ENCODE measurements around the gene ERCC6.

DNA sequence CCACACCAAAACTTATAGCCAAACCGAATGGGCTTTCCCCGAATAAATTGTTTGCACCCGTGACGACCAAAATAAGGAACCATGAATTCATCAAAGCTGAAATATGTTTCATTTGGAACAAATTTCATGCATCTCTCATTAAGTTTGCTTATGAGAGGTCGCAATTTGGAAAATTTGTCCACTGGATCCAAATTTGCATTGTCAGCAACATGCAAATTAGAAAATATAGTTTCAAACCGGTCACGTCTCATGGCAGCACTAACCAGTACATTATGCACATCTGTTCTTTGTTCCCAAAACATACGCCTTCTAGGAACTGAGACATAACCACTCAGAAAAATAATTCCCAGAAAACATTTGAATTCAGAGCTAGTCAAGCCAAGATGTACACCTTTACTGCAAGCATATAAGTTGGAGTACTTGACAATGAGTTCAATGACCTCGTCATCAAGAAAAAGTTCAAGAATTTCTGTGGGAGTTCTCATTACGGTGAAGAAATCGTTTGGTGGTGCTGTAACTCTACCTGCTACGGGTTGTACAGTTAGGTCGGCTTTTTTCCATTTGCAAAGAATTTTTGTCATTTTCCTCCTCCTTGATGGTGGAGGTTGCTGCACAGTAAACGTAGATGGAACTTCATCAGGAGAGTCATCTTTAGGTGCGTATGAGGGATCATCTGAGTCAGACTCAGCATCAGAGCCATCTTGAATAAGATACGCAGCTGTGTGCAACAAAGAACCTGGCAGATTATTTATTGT is 22.5 kb downstream of the ERCC6 start:
- no peak for TF ChIP-seq EZH2phosphoT487 (IDR thresholded peaks at IDR 0.05; ENCODE audit: borderline replicate concordance)
- TF ChIP-seq, protein P1, sequence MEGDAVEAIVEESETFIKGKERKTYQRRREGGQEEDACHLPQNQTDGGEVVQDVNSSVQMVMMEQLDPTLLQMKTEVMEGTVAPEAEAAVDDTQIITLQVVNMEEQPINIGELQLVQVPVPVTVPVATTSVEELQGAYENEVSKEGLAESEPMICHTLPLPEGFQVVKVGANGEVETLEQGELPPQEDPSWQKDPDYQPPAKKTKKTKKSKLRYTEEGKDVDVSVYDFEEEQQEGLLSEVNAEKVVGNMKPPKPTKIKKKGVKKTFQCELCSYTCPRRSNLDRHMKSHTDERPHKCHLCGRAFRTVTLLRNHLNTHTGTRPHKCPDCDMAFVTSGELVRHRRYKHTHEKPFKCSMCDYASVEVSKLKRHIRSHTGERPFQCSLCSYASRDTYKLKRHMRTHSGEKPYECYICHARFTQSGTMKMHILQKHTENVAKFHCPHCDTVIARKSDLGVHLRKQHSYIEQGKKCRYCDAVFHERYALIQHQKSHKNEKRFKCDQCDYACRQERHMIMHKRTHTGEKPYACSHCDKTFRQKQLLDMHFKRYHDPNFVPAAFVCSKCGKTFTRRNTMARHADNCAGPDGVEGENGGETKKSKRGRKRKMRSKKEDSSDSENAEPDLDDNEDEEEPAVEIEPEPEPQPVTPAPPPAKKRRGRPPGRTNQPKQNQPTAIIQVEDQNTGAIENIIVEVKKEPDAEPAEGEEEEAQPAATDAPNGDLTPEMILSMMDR (conservative IDR thresholded peaks at IDR 0.05; ENCODE audit: low read length): no peak
